Spleen (tissue), 11 donors: Measurements from ENCODE around the gene SAYSD1. TPM values are rescaled to one million over a fixed set of nuclear protein-coding genes. Genes with fewer than 3 reads are reported as not detected.

Experiments used
- DNase-seq: peaks from one replicate; pipeline ENCODE4 v3.0.0-alpha.2; 2020
- H3K27ac ChIP-seq, 8 donors: fragments of 200-600 bp; sonication (generic) in 7 of 8; 1 replicate in 4 of 8; 2 replicates in 4 of 8; pipeline versions ENCODE4 v1.5.0 to v1.8.0; 2016 to 2021; ENCODE audit warnings: inconsistent platforms in 4 of 8, mild to moderate bottlenecking in 4 of 8, moderate library complexity in 1 of 8
- H3K27me3 ChIP-seq, 7 donors: fragments of 200-600 bp; sonication (generic) in 6 of 7; replicated peaks in 1 of 7; 1 replicate in 4 of 7; 2 replicates in 3 of 7; pipeline versions ENCODE4 v1.5.0 to v1.8.0; 2016 to 2021; ENCODE audit warnings: inconsistent platforms in 3 of 7, mild to moderate bottlenecking in 1 of 7
- H3K36me3 ChIP-seq, 6 donors: fragments of 200-600 bp; sonication (generic) in 5 of 6; 1 replicate in 4 of 6; 2 replicates in 2 of 6; pipeline versions ENCODE4 v1.5.0 to v1.8.0; 2016 to 2021; ENCODE audit warnings: inconsistent platforms in 2 of 6
- H3K4me1 ChIP-seq, 6 donors: fragments of 200-600 bp; sonication (generic) in 5 of 6; 1 replicate in 3 of 6; 2 replicates in 3 of 6; pipeline versions ENCODE4 v1.5.0 to v1.8.0; 2016 to 2021; ENCODE audit warnings: inconsistent platforms in 3 of 6
- H3K4me3 ChIP-seq, 8 donors: fragments of 200-600 bp; sonication (generic) in 7 of 8; 1 replicate in 4 of 8; 2 replicates in 4 of 8; pipeline versions ENCODE4 v1.5.0 to v1.8.0; 2016 to 2021; ENCODE audit warnings: inconsistent platforms in 4 of 8, mild to moderate bottlenecking in 4 of 8, moderate library complexity in 2 of 8
- H3K9me3 ChIP-seq, 8 donors: fragments of 200-600 bp; sonication (generic) in 7 of 8; 1 replicate in 4 of 8; 2 replicates in 4 of 8; pipeline versions ENCODE4 v1.5.0 to v1.8.0; 2016 to 2021; ENCODE audit warnings: inconsistent platforms in 4 of 8
- POLR2A ChIP-seq, 3 donors: fragments of 450-650 bp; IDR thresholded peaks; one replicate each; pipeline ENCODE4 v1.5.1; 2017; ENCODE audit warnings: antibody characterized with exemption in 3 of 3, mild to moderate bottlenecking in 1 of 3
- POLR2AphosphoS5 ChIP-seq, 3 donors: sonication (generic); formaldehyde crosslinking; IDR thresholded peaks; one replicate each; pipeline ENCODE4 v1.5.1; 2017; ENCODE audit warnings: antibody characterized with exemption in 3 of 3
- WGBS, 5 donors: extraction: QIAGEN DNeasy Blood & Tissue Kit in 3 of 5; methylation state at CpG; one replicate each; pipeline versions ENCODE4 v1.1.5 to v1.1.7; 2013 to 2018; 5-methylcytosine and 5-hydroxymethylcytosine counted together
- intact Hi-C: fragments of 100-400 bp; cut with DNase I; formaldehyde crosslinking; loops from one replicate; pipeline ENCODE4 v1.15.0; 2023; ENCODE audit warnings: low total_unique reads
- polyA plus RNA-seq, 3 donors: library from polyadenylated mRNA; stranded (reverse); fragments of 200-250 nt; gene quantifications; one replicate each; pipeline ENCODE4 v1.2.1, GENCODE V29; 2013
- total RNA-seq, 7 donors: library from RNA; depleted of rRNA in 3 of 7; stranded (reverse); fragments of >200 nt in 3 of 7; fragmentation: NEBNext Ultra II Directional in 4 of 7; extraction: Animal tissue kit (Norgen Biotek cat#: 25700) in 4 of 7; gene quantifications; one replicate each; pipeline versions ENCODE4 v1.1.0 to v1.2.1, GENCODE V29; 2016 to 2021
- TF ChIP-seq, protein P1 (sequence below), 11 experiments: fragments of 200-600 bp in 7 of 11; fragments of 450-650 bp in 4 of 11; sonication (generic) in 4 of 11; IDR thresholded peaks in 8 of 11; conservative IDR thresholded peaks in 3 of 11; 1 replicate in 7 of 11; 2 replicates in 4 of 11; pipeline versions ENCODE4 v1.4.0 to v1.8.0; 2016 to 2021; ENCODE audit warnings: antibody characterized with exemption in 11 of 11, inconsistent platforms in 4 of 11, mild to moderate bottlenecking in 1 of 11
- donor health status: healthy with polysubstance abuse.
- donor health status: DM: no; HTN: no; CAD: no; lungs with moderate emphysema.
- donor health status: DM: no; HTN: no; CAD: no.
- donor health status: Bipolar disorder and iron deficiency.
- donor health status: healthy.
- donor health status: DM: no; HTN: no; CAD: no.
- donor health status: DM: yes; HTN: yes; CAD: no.

SAYSD1 gene
- total and polyA plus RNA-seq, 10 donors: 8.1 to 14.2 (median 13.2) TPM

DNA sequence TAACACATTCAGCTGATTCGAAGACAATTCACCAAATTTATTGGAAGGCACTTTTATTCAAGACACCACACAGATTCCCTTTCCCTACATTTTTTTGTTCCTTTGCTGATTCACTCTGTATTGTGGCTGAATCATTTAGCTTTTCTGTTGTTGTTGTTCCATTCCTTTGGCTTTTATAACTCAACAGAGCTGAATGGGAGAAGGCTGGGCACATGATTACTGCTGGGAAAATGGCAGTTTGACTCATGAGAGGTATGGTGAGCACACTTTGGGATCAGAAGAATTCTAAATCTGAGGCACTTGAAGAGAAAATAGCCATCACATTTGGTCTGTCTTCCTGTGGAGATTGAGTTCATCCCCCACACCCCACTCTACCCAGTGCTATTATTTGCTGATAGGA is 15.7 kb upstream of the SAYSD1 start:
- H3K27me3 ChIP-seq: peaks cover 0 to 4% (median 0%) of the 10 kb centered on the region in 7 donors
- 77 to 95% (median 87%) methylated on average over 1 of the region's 1 CpG for WGBS, 5 donors
- DNase-seq: no peak
- H3K36me3 ChIP-seq: no peaks in the 10 kb centered on the region
- no peak overlapping the region for H3K27ac ChIP-seq
- H3K4me3 ChIP-seq: no peak overlapping the region
- intact Hi-C loops: no loop called here
- H3K9me3 ChIP-seq: peaks cover 0 to 20% (median 3%) of the 10 kb centered on the region in 8 donors
- H3K4me1 ChIP-seq: no peaks in the 10 kb centered on the region
- TF ChIP-seq POLR2A (IDR thresholded peaks at IDR 0.05) (no peak), POLR2AphosphoS5 (IDR thresholded peaks at IDR 0.05) (no peak)
- TF ChIP-seq, protein P1, sequence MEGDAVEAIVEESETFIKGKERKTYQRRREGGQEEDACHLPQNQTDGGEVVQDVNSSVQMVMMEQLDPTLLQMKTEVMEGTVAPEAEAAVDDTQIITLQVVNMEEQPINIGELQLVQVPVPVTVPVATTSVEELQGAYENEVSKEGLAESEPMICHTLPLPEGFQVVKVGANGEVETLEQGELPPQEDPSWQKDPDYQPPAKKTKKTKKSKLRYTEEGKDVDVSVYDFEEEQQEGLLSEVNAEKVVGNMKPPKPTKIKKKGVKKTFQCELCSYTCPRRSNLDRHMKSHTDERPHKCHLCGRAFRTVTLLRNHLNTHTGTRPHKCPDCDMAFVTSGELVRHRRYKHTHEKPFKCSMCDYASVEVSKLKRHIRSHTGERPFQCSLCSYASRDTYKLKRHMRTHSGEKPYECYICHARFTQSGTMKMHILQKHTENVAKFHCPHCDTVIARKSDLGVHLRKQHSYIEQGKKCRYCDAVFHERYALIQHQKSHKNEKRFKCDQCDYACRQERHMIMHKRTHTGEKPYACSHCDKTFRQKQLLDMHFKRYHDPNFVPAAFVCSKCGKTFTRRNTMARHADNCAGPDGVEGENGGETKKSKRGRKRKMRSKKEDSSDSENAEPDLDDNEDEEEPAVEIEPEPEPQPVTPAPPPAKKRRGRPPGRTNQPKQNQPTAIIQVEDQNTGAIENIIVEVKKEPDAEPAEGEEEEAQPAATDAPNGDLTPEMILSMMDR (IDR thresholded peaks at IDR 0.05 in 8 of 11, conservative IDR thresholded peaks at IDR 0.05 in 3 of 11): no peak

DNA sequence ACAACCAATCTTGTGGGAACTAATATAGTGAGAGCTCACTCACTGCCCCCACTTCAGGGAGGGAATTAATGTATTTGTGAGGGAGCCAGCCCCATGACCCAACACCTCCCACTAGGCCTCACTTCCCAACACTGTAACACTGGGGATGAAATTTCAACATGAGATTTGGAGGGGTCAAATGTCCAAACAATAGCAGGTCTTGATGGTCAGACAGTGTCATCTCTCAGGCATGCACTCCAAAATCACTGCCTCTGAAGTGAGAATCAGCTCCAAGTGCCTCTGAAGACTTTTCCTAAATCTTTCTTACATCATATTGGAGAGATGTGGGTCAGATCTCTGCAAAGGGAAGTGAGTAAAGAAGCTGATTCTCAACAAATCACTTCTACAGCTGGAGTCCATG is 13.8 kb upstream of the SAYSD1 start:
- H3K36me3 ChIP-seq: no peaks in the 10 kb centered on the region
- H3K4me3 ChIP-seq: no peak overlapping the region
- intact Hi-C loops: no loop called here
- DNase-seq: no peak
- H3K27ac ChIP-seq: no peak overlapping the region
- TF ChIP-seq, protein P1 (IDR thresholded peaks at IDR 0.05 in 8 of 11, conservative IDR thresholded peaks at IDR 0.05 in 3 of 11): no peak
- no peak for TF ChIP-seq POLR2A (IDR thresholded peaks at IDR 0.05)
- no peak for TF ChIP-seq POLR2AphosphoS5 (IDR thresholded peaks at IDR 0.05)
- H3K9me3 ChIP-seq: peaks cover 0 to 18% (median 3%) of the 10 kb centered on the region in 8 donors
- H3K27me3 ChIP-seq: peaks cover 0 to 4% (median 0%) of the 10 kb centered on the region in 7 donors
- no peaks in the 10 kb centered on the region for H3K4me1 ChIP-seq

DNA sequence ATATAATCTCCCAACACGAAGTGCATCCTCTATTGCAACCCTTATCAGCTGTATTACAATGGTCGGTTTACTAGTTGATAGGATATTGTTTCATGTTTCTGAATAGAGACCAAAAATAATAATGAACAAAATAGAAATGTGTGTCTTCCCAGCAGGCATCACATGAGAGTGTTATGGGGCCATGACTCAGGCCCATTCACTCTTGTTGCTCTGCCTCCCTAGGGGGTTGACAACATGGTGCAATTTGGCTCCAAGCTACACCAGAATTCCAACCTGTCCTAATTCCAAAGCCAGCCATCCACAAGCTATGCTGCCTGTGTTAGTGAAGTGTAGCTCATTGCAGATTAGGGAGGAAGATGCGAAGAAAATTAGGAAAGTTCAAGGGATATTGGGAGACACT is 13.1 kb upstream of the SAYSD1 start:
- Histone ChIP-seq H3K9me3 (peaks cover 0 to 10% (median 0%) of the 10 kb centered on the region in 8 donors), H3K4me1 (no peaks in the 10 kb centered on the region), H3K27ac (no peak overlapping the region), H3K4me3 (no peak overlapping the region), H3K36me3 (no peaks in the 10 kb centered on the region), H3K27me3 (peaks cover 0 to 4% (median 0%) of the 10 kb centered on the region in 7 donors)
- TF ChIP-seq POLR2A (IDR thresholded peaks at IDR 0.05): no peak
- TF ChIP-seq, protein P1 (IDR thresholded peaks at IDR 0.05 in 8 of 11, conservative IDR thresholded peaks at IDR 0.05 in 3 of 11): no peak
- no peak for TF ChIP-seq POLR2AphosphoS5 (IDR thresholded peaks at IDR 0.05)
- 54 to 68% (median 59%) methylated on average over 3 of the region's 3 CpGs for WGBS, 5 donors
- no peak for DNase-seq
- intact Hi-C loops: no loop called here

DNA sequence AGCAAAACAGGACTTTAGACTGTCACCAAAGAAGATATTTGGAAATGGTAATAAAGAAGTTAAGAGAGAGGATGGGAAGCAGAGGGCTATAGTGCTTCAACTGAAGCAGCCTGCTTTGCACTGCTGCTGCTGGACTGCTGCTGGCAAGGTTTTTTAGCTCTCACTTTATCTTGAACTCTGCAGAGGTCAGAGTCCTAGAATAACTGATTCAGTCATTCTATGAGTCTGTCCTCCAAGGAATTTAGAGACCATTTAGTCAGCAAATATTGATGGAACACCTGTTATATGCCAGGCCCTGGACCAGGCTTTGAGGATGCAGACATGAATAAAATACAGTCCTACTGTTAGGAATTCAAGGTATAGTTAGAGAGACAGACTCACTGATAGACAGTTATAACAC is 9.1 kb upstream of the SAYSD1 start:
- H3K36me3 ChIP-seq: no peaks in the 10 kb centered on the region

DNA sequence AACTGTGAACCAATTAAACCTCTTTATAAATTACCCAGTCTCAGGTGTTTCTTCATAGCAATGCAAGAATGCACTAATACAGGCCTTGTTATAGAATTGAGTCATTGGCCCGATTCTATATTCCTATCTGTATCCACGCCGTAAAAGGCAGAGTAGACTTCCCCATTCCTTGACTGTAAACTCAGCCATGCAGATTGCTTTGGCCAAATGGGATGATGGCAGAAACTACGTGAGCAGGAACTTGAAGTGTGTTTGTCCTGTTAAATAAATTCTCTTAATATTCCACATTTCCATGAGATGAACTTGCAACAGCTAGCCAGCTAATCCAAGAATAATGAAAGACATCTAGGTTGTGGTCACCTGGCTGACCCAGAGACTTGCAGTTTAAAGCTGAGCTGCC is 3.9 kb upstream of the SAYSD1 start:
- no peak for TF ChIP-seq POLR2AphosphoS5 (IDR thresholded peaks at IDR 0.05)
- TF ChIP-seq, protein P1 (IDR thresholded peaks at IDR 0.05 in 8 of 11, conservative IDR thresholded peaks at IDR 0.05 in 3 of 11): no peak
- no peak for TF ChIP-seq POLR2A (IDR thresholded peaks at IDR 0.05)
- Histone ChIP-seq H3K27ac (no peak overlapping the region), H3K27me3 (no peaks in the 10 kb centered on the region), H3K9me3 (no peaks in the 10 kb centered on the region), H3K4me3 (no peak overlapping the region), H3K4me1 (peaks cover 10 to 16% (median 13%) of the 10 kb centered on the region in 6 donors), H3K36me3 (no peaks in the 10 kb centered on the region)
- no peak for DNase-seq
- 90 to 99% (median 93%) methylated on average over 4 of the region's 4 CpGs for WGBS, 5 donors
- intact Hi-C loops: no loop called here

More for the DNA sequence above, 9.1 kb upstream of the SAYSD1 start:
- Histone ChIP-seq H3K27me3 (peaks cover 0 to 4% (median 0%) of the 10 kb centered on the region in 7 donors), H3K27ac (no peak overlapping the region), H3K9me3 (no peaks in the 10 kb centered on the region), H3K4me1 (no peaks in the 10 kb centered on the region), H3K4me3 (no peak overlapping the region)
- TF ChIP-seq POLR2A (IDR thresholded peaks at IDR 0.05) (no peak), POLR2AphosphoS5 (IDR thresholded peaks at IDR 0.05) (no peak)
- no peak for DNase-seq
- intact Hi-C loops: no loop called here
